ENCODE data around the gene SMOC2. TPM values are rescaled to one million over a fixed set of nuclear protein-coding genes. Genes with fewer than 3 reads are reported as not detected.

The SMOC2 gene
- total and polyA plus RNA-seq, 2 experiments from 2014 or later, result 51.0 to 88.7 TPM

DNA sequence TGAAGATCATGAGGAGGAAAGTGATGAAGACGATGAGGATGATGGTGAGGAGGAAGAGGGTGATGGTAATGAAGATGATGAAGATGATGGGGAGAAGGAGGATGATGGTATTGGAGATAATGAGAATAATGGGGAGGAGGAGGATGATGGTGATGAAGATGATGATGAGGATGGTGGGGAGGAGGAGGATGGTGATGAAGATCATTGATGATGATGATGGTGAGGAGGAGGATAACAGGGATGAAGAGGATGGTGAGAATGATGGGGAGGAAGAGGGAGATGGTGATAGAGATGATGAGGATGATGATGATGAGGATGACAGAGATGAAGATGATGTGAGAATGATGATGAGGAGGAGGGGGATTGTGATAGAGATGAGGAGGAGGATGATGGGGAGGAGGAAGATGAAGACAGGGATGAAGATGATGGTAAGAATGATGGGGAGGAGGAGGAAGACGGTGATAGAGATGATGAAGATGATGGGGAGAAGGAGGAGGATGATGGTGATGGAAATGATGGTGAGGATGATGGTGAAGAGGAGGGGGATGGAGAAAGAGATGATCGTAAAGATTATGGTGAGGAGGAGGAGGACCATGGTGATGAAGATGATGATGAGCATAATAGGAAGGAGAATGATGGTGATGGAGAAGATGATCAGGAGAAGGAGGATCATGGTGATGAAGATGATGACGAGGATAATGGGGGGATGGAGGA lies 273.7 kb downstream of the SMOC2 start:
- Histone ChIP-seq H3K27me3 (no peaks in the 10 kb centered on the region), H3K4me1 (ENCODE audit: insufficient read depth) (no peaks in the 10 kb centered on the region), H2AFZ (no peak overlapping the region), H3K9me3 (ENCODE audit: low read depth) (no peaks in the 10 kb centered on the region), H3K9me2 (replicated peaks; ENCODE audit: insufficient read depth) (no peaks in the 10 kb centered on the region), H3K36me3 (replicated peaks; ENCODE audit: insufficient read depth, low read depth) (no peaks in the 10 kb centered on the region), H3K27ac (no peak overlapping the region), H3K4me3 (no peak overlapping the region), H3K4me2 (no peak overlapping the region), H3K79me2 (no peaks in the 10 kb centered on the region), H4K20me1 (ENCODE audit: insufficient read depth, poor library complexity, severe bottlenecking) (no peaks in the 10 kb centered on the region)
- 100% methylated on average over 4 of the region's 4 CpGs for WGBS (ENCODE audit: low lambda C conversion rate, missing lambda C conversion rate)
- no peak for DNase-seq (ENCODE audit: low spot score)
- TF ChIP-seq EZH2phosphoT487 (IDR thresholded peaks at IDR 0.05; ENCODE audit: low read depth, severe bottlenecking, unreplicated experiment) (no peak), EZH2 (IDR thresholded peaks at IDR 0.05; ENCODE audit: borderline replicate concordance) (no peak)
- TF ChIP-seq, protein P1, sequence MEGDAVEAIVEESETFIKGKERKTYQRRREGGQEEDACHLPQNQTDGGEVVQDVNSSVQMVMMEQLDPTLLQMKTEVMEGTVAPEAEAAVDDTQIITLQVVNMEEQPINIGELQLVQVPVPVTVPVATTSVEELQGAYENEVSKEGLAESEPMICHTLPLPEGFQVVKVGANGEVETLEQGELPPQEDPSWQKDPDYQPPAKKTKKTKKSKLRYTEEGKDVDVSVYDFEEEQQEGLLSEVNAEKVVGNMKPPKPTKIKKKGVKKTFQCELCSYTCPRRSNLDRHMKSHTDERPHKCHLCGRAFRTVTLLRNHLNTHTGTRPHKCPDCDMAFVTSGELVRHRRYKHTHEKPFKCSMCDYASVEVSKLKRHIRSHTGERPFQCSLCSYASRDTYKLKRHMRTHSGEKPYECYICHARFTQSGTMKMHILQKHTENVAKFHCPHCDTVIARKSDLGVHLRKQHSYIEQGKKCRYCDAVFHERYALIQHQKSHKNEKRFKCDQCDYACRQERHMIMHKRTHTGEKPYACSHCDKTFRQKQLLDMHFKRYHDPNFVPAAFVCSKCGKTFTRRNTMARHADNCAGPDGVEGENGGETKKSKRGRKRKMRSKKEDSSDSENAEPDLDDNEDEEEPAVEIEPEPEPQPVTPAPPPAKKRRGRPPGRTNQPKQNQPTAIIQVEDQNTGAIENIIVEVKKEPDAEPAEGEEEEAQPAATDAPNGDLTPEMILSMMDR (IDR thresholded peaks at IDR 0.05; ENCODE audit: poor library complexity), result no peak

DNA sequence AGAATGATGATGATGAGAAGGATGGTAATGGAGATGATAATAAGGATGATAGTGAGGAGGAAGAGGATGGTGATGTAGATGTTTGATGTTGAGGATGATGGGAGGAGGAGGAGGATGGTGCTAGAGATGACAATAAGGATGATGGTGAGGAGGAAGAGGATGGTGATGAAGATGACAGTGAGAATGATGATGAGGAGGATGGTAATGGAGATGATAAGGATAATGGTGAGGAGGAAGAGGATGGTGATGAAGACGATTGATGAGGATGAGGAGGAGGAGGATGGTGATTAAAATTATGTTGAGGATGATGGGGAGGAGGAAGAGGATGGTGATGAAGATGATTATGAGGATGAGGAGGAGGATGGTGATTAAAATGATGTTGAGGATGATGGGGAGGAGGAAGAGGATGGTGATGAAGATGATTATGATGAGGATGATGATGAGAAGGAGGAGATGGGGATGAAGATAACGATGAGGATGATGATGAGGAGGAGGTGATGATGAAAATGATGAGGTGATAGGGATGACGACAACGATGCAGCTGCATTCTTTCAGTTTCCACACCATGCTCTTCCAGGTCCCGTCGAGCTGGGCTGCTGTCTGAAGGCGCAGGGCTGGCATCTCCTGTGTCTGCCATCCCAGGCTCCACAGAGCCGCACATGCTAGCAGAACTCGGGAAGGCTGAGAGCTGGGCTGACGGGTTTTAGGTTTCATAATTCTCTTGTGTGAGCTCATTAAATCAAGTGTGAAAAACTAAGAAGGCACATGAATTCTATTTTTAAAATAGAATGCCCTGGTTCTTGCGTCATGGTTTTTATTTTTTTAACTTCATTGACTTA lies 274.9 kb downstream of the SMOC2 start:
- DNase-seq (ENCODE audit: low spot score), result no peak
- no peak overlapping the region for H3K4me2 ChIP-seq
- H2AFZ ChIP-seq, result no peak overlapping the region
- H3K9me2 ChIP-seq (replicated peaks; ENCODE audit: insufficient read depth), result no peaks in the 10 kb centered on the region
- H3K9me3 ChIP-seq (ENCODE audit: low read depth), result no peaks in the 10 kb centered on the region
- H3K27me3 ChIP-seq, result no peaks in the 10 kb centered on the region
- no peaks in the 10 kb centered on the region for H3K4me1 ChIP-seq (ENCODE audit: insufficient read depth)
- no peak overlapping the region for H3K27ac ChIP-seq
- no peaks in the 10 kb centered on the region for H4K20me1 ChIP-seq (ENCODE audit: insufficient read depth, poor library complexity, severe bottlenecking)
- TF ChIP-seq, protein P1 (IDR thresholded peaks at IDR 0.05; ENCODE audit: poor library complexity), result no peak
- no peak for TF ChIP-seq EZH2phosphoT487 (IDR thresholded peaks at IDR 0.05; ENCODE audit: low read depth, severe bottlenecking, unreplicated experiment)
- TF ChIP-seq EZH2 (IDR thresholded peaks at IDR 0.05; ENCODE audit: borderline replicate concordance), result no peak
- no peaks in the 10 kb centered on the region for H3K79me2 ChIP-seq
- H3K4me3 ChIP-seq, result no peak overlapping the region
- whole genome bisulfite sequencing (ENCODE audit: low lambda C conversion rate, missing lambda C conversion rate), result 92% methylated on average over 11 of the region's 11 CpGs
- H3K36me3 ChIP-seq (replicated peaks; ENCODE audit: insufficient read depth, low read depth), result no peaks in the 10 kb centered on the region

DNA sequence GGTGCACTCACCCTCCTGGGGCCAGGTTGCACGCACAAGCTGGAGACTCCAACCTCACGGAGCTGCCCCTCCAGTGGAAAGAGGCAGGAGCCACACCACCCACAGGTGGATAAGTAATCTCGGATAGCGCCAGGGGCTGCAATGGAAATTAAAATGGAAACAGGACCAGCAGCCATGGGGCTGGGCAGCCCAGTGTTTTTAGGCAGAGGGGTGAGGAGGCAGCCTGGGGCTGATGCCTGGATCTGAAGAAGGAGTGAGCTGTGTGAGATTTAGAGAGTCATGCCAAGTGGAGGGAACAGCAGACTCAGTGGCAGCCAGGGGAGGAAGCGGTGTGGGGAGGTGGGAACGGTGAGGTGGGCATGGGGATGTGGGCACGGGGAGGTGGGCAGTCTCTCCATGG lies 275.6 kb downstream of the SMOC2 start:
- no peak overlapping the region for H2AFZ ChIP-seq
- H3K9me2 ChIP-seq (replicated peaks; ENCODE audit: insufficient read depth), result no peaks in the 10 kb centered on the region
- WGBS (ENCODE audit: low lambda C conversion rate, missing lambda C conversion rate), result 95% methylated on average over 4 of the region's 7 CpGs
- no peaks in the 10 kb centered on the region for H3K27me3 ChIP-seq
- H4K20me1 ChIP-seq (ENCODE audit: insufficient read depth, poor library complexity, severe bottlenecking), result no peaks in the 10 kb centered on the region
- H3K9me3 ChIP-seq (ENCODE audit: low read depth), result no peaks in the 10 kb centered on the region
- H3K4me3 ChIP-seq, result no peak overlapping the region
- H3K27ac ChIP-seq, result no peak overlapping the region
- H3K36me3 ChIP-seq (replicated peaks; ENCODE audit: insufficient read depth, low read depth), result no peaks in the 10 kb centered on the region
- no peak for DNase-seq (ENCODE audit: low spot score)
- TF ChIP-seq EZH2phosphoT487 (IDR thresholded peaks at IDR 0.05; ENCODE audit: low read depth, severe bottlenecking, unreplicated experiment) (no peak), EZH2 (IDR thresholded peaks at IDR 0.05; ENCODE audit: borderline replicate concordance) (no peak)
- TF ChIP-seq, protein P1 (IDR thresholded peaks at IDR 0.05; ENCODE audit: poor library complexity), result no peak
- H3K4me2 ChIP-seq, result no peak overlapping the region
- no peaks in the 10 kb centered on the region for H3K4me1 ChIP-seq (ENCODE audit: insufficient read depth)
- no peaks in the 10 kb centered on the region for H3K79me2 ChIP-seq
